HepG2 (cell line): Measurements from ENCODE around the gene COL2A1.

Experiments
- DPF2 ChIP-seq: sonication (generic); formaldehyde crosslinking; IDR thresholded peaks from 2 replicates; pipeline ENCODE4 v1.4.0; 2020; ENCODE audit warnings: mild to moderate bottlenecking, low read depth, missing genetic modification reagents, borderline replicate concordance
- MIER3 ChIP-seq: IDR thresholded peaks from 2 replicates; pipeline ENCODE4 v1.6.1; 2016; ENCODE audit warnings: missing compliant biosample characterization, borderline replicate concordance
- SUZ12 ChIP-seq: fragments of 150-350 bp; IDR thresholded peaks from 2 replicates; pipeline ENCODE4 v1.6.1; 2014; ENCODE audit warnings: low read depth, low read length

DNA sequence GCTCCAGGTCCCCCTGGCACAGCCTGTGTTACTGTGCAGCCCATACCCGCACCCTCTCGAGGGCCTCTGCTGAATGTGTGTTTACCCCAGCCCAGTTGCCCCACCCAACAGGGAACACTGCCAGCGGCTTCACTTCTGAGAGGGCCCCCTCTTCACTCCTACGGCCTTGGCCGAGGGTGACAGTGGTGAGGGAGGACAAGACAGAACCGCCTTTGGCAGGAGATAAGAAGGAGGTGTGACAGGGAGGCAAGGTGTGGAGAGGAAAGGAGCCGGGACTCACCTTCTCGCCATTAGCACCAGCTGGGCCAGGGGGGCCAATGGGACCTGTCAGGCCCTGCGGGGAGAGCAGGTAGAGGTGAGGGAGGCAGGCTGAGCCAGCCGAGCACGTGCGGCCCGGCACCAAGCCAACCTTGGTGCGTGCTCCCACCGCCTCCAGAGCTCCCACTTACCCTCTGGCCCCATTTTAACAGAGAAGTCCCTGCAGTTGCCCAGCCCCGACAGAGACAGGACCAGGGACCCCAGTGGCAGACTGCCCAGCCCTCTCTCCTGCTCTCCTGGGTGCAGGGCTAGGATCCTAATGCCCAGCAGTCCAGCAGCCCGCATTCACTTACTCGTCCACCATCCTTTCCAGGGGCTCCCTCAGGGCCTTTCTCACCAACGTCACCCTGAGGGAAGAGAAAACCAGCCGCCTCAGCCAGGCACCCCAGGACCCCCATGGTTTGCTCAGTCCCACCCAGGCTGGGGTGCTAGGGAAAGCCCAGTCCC lies 22.6 kb downstream of the COL2A1 start:
- TF ChIP-seq DPF2 = no peak
- no peak for TF ChIP-seq MIER3 (CRISPR knock-in tag)
- no peak for TF ChIP-seq SUZ12
